Measurements from ENCODE around the gene SCMH1. TPM values are rescaled to one million over a fixed set of nuclear protein-coding genes. Genes with fewer than 3 reads are reported as not detected.

SCMH1 gene
- total RNA-seq, 3 donors from 2014 or later: 37.0 to 93.4 (median 53.4) TPM

DNA sequence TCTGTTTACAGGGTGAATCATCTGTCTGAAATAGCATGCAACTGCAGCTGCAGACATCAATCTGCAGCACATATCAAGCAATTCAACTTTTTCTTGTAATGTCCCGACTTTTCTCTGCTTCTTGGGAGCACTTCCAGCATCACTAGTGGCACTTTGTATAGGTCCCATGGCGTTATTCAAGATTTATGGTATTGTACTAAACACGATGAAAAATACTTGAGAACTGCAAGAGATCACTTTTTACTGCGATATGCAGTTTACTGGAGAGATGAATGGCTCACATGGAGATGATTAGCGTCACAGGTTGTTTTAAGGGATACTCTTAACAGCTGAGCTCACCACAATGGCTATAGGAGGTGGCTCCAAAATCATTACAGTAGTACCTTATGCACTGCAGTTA lies 7.2 kb upstream of the SCMH1 start:
- DNase-seq (ENCODE audit: low spot score in 2 of 2): no peak
- no peaks in the 10 kb centered on the region for H3K36me3 ChIP-seq
- intact Hi-C loops (cut with DNase I; ENCODE audit: low total_unique reads): no loop called here
- no peak overlapping the region for H3K4me3 ChIP-seq
- H3K27me3 ChIP-seq: no peaks in the 10 kb centered on the region
- H3K9me3 ChIP-seq: no peaks in the 10 kb centered on the region
- TF ChIP-seq POLR2AphosphoS5 (IDR thresholded peaks at IDR 0.05): no peak
- TF ChIP-seq, protein P1, sequence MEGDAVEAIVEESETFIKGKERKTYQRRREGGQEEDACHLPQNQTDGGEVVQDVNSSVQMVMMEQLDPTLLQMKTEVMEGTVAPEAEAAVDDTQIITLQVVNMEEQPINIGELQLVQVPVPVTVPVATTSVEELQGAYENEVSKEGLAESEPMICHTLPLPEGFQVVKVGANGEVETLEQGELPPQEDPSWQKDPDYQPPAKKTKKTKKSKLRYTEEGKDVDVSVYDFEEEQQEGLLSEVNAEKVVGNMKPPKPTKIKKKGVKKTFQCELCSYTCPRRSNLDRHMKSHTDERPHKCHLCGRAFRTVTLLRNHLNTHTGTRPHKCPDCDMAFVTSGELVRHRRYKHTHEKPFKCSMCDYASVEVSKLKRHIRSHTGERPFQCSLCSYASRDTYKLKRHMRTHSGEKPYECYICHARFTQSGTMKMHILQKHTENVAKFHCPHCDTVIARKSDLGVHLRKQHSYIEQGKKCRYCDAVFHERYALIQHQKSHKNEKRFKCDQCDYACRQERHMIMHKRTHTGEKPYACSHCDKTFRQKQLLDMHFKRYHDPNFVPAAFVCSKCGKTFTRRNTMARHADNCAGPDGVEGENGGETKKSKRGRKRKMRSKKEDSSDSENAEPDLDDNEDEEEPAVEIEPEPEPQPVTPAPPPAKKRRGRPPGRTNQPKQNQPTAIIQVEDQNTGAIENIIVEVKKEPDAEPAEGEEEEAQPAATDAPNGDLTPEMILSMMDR (IDR thresholded peaks at IDR 0.05): no peak
- no peak for TF ChIP-seq POLR2A (IDR thresholded peaks at IDR 0.05)
- no peak overlapping the region for H3K27ac ChIP-seq
- no peaks in the 10 kb centered on the region for H3K4me1 ChIP-seq

GRCh38 chr1:41246568-41246967 lies 4.5 kb upstream of the SCMH1 start:
- no peak for DNase-seq (ENCODE audit: low spot score in 2 of 2)
- no peaks in the 10 kb centered on the region for H3K4me1 ChIP-seq
- intact Hi-C loops (cut with DNase I; ENCODE audit: low total_unique reads): no loop called here
- TF ChIP-seq, protein P1 (IDR thresholded peaks at IDR 0.05): no peak
- TF ChIP-seq POLR2A (IDR thresholded peaks at IDR 0.05) (no peak), POLR2AphosphoS5 (IDR thresholded peaks at IDR 0.05) (no peak)
- H3K27ac ChIP-seq: no peak overlapping the region
- H3K9me3 ChIP-seq: no peaks in the 10 kb centered on the region
- no peaks in the 10 kb centered on the region for H3K36me3 ChIP-seq
- H3K27me3 ChIP-seq: no peaks in the 10 kb centered on the region
- H3K4me3 ChIP-seq: no peak overlapping the region

- peak overlapping the region in 1 of 2 donors; percentile 22 for H3K27ac ChIP-seq
- DNase-seq (ENCODE audit: low spot score in 2 of 2): no peak
- no peak overlapping the region for H3K4me3 ChIP-seq
- TF ChIP-seq, protein P1 (IDR thresholded peaks at IDR 0.05): no peak
- TF ChIP-seq POLR2AphosphoS5 (IDR thresholded peaks at IDR 0.05) (no peak), POLR2A (IDR thresholded peaks at IDR 0.05) (no peak)
- H3K4me1 ChIP-seq: no peaks in the 10 kb centered on the region
- H3K36me3 ChIP-seq: no peaks in the 10 kb centered on the region
- intact Hi-C loops (cut with DNase I; ENCODE audit: low total_unique reads): no loop called here
- H3K27me3 ChIP-seq: no peaks in the 10 kb centered on the region
- H3K9me3 ChIP-seq: no peaks in the 10 kb centered on the region
Measured at GRCh38 chr1:41245659-41246058, 3.6 kb upstream of the SCMH1 start.

DNA sequence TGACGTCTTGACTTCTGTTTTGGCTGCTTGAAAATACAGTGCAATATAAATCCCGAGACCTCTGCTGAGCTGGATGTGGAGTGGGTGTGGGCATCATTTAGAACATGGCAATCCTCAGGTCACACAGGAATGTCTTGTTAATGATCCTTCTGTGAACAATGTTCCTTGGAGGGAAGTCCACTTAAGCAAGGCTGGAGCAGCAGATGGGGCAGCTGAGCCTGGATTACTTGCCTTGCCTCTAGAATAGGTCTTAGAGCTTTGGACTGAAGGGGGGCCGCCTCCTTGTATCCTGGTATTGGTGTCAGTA lies 926 bp upstream of the SCMH1 start:
- Histone ChIP-seq H3K36me3 (no peaks in the 10 kb centered on the region), H3K9me3 (no peaks in the 10 kb centered on the region), H3K4me3 (peak overlapping the region in 2 of 3 donors; percentile 85 to 91), H3K27ac (no peak overlapping the region), H3K27me3 (no peaks in the 10 kb centered on the region), H3K4me1 (no peaks in the 10 kb centered on the region)
- intact Hi-C loops (cut with DNase I; ENCODE audit: low total_unique reads): loop anchor here (5.0 kb wide), 1 partner anchor 1814 kb away; no protein-coding TSS in a partner anchor
- no peak for TF ChIP-seq POLR2AphosphoS5 (IDR thresholded peaks at IDR 0.05)
- TF ChIP-seq POLR2A (IDR thresholded peaks at IDR 0.05): no peak
- TF ChIP-seq, protein P1 (IDR thresholded peaks at IDR 0.05): no peak
- DNase-seq (ENCODE audit: low spot score in 2 of 2): no peak

DNA sequence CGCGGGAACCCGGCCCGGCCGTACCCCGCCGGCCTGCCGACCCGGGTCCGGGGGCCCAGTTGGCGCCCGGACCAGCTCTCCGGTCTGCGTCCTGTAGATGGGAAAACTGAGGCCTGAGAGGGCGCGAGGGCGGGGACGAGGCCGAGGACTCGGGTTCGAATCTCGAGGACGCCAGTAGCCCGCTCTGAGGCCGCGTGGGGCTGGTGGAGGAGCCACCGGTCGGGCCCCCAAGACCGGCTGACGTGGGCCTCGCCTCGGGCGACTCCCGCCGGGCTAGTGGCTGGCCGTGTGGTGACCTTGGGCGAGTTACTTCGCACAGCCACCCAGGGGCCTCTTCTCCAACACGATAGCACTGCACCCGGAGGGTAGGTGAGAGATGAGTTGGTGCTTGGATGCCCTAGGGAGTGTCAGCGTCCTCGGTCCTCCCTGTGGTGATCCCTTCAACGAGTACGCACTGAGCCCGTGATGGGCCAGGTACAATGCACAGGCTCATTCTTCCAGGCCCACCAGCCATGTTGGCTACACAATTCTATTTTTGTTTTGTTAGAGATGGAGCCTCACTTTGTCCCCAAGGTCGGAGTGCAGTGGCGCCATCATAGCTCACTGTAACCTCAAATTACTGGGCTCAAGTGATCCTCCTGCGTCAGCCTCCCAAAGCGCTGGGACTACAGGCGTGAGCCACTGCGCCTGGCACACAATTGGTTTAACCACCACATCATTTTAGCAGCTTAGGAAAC lies 404 bp upstream of the SCMH1 start:
- H3K27ac ChIP-seq: peak overlapping the region; percentile 99
- H3K4me1 ChIP-seq: no peaks in the 10 kb centered on the region
- peak in 1 of 2 donors; percentile 21 for DNase-seq (ENCODE audit: low spot score in 2 of 2)
- H3K9me3 ChIP-seq: no peaks in the 10 kb centered on the region
- intact Hi-C loops (cut with DNase I; ENCODE audit: low total_unique reads): loop anchor here (5.0 kb wide), 1 partner anchor 1815 kb away; no protein-coding TSS in a partner anchor
- H3K27me3 ChIP-seq: no peaks in the 10 kb centered on the region
- no peaks in the 10 kb centered on the region for H3K36me3 ChIP-seq
- peak overlapping the region; percentile 83 to 91 (median 85) for H3K4me3 ChIP-seq
- TF ChIP-seq, protein P1 (IDR thresholded peaks at IDR 0.05): no peak
- TF ChIP-seq POLR2AphosphoS5 (IDR thresholded peaks at IDR 0.05): peak in 1 of 3 donors; percentile 30
- no peak for TF ChIP-seq POLR2A (IDR thresholded peaks at IDR 0.05)

Data from breast epithelium (tissue), 4 donors.